Stimulated activated CD4-positive, alpha-beta T cell treated with anti-CD3 and anti-CD28 coated beads, Interleukin-1b, Interleukin-23, amount 100 ng/mL, for 24 hours (primary cell): ENCODE results near the gene TNK2.
"Not testable (repeated sequence)": the region's sequence is repeated elsewhere in the genome, so short reads cannot be mapped to it uniquely, and the experiment has no call there.

Experiments used
- DNase-seq, 4 experiments: peaks; one replicate each; pipeline ENCODE4 v3.0.0-alpha.2; 2020; ENCODE audit warnings: low read depth in 4 of 4, low spot score in 1 of 4

Gene TNK2

DNA sequence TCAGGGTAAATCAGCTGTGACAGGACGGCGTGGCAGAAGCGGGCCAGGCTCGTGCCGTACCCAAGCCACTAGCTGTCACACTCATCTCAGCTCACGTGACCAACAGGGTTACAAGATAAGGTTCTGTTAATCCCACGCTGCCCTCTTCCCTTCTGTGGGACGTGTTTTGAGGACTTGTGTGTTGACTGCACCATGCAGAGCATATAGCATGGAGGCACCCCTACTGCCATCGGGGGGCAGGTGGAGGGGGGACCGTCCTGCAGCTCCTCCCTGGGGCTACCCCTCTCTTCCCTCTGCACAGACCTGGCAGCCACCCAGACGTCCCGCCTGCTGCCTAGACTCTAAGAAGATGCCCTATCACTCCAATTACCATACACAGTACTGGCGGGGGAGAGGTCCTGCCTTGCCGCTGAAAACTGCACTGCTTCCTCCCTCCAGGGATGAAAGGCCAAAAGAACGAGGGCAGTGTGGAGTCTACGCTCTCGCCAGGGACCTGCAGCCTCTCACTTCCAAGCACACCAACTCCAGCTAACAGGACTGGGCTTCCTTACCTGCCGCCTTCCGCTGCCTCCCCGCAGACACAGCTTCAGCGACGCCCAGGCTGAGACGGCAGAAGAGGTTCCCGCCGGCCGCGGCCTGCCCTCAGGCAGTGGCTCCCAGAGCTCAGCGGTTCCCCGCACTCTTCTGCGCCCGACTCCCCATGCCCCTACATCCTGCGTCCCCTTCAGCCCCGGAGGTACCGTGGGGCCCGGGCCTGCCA is at the start of gene TNK2:
Gene TNK2, minus strand, starts transcription at position 618 of the 760 bp plus-strand sequence. CDS start 19,963 bp downstream, outside the sequence.
- peak in 1 of 4 experiments; percentile 24 for DNase-seq

GRCh38 chr3:195956577-195956976 is 48.2 kb upstream of the TNK2 start:
- DNase-seq = no peak

DNA sequence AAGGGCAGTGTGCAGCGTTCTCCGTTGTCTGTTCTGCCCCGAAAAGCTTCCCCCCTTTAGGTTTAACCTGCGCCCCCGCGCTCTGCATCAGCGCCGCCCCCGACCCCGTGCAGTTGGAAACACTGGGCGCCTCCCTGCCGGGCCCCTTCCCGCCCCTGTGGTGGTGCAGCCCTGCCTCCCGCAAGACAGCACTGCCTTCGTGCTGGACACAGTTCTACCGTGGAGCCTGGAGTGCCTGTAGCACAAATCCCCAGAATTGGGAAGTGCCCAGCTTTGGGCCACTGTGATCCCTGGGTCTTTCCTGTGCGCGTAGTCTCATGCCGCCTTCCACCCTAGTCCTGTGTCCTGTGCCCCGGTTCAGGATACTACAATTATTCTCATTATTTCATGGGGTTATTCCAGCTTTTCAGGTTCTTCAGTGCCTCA is 47.1 kb upstream of the TNK2 start:
- DNase-seq = peak in 1 of 4 experiments; percentile 27

- peak in 3 of 4 experiments; percentile 28 to 42 (median 32) for DNase-seq
Measured at GRCh38 chr3:195954752-195955119, 46.4 kb upstream of the TNK2 start.

DNA sequence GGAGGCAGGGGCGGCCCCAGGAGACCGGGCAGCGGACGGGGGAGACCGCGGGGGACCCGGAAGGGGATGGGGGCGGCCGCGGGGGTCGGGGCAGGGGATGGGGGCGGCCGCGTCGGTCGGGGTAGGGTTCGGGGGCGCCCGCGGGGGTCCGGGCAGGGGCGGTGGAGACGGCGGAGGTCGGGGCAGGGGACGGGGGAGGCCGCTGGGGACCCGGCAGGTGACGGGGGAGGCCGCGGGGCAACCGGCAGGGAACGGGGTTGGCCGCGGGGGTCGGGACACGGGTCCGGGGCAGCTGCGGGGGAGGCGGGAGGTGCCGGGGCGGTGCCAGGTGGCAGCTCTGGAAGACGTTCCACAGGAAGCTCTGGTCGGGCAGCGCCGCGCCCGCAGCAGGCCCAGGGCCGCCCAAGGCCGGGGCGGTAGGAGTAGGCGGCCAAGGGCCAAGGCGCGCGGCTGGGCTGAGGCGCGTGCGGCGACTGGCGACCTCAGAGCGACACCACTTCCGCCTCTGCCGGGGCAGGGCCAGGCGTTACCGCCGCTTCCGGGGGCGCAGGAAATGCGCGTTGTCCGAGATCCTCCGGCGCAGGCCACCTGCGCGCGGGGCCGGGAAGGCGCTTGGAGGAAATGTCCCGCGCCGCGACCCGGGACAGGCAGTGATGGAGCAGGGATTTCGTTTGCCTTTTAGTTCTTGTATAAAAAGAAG is 45.9 kb upstream of the TNK2 start:
- DNase-seq = peak in 3 of 4 experiments; percentile 49 to 71 (median 51)

DNA sequence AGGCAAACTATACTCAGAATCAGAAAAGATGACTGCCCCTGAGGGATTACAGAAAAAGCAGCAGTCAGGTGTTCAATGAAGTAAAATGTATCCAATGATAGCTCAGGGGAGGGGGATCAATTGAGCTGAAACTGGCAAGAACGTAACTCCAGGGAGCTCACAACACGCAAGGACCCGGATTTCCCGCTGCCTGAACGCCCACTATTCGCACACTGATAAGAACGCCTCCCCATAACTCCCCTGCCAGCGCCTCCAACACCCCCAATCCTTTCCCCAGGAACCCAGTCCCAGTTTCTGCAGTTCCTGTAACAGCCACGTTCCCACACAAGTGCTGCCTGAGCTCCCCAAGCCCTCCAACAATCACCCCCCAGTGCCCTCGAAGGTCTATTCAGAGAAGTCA is 44.2 kb upstream of the TNK2 start:
- DNase-seq = not testable (repeated sequence)

GRCh38 chr3:195951443-195952177 is 43.3 kb upstream of the TNK2 start:
- DNase-seq = not testable (repeated sequence)

DNA sequence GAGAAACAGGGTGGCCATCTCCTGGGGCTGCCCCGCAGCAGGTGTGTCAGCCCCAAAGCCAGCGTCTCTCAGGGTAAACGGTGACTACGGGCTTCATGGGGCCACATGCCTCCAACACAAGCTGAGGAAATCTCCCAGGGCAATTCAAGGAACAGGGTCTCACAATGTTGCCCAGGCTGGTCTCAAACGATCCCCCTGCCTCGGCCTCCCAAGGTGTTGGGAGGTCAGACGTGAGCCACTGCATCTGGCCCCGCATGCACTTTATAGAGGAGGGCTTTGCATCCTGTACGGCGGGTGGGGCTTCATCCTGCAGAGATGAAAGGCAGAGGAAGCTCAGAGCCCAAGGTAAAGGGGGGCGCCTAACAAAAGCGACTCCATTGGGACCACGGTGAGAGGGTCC is 42.4 kb upstream of the TNK2 start:
- DNase-seq = not testable (repeated sequence)

DNA sequence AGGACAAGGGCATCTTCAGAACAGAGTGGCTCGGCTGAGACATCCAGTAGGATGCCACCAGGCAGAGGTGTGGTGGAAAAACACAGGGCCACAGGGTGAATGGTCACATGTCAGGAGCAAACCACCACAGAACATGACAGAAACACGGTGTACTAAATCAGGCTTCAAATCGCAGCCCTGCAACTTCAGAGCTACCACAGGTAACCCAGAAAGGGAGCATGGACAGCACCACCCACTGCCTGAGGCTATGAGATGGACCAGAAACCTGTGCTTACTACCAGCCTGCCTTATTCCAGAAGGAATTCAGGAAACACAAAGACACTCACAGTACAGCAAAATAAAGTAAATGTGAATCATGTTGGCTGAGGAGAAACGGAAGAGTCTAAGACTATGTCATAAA is 41.8 kb upstream of the TNK2 start:
- DNase-seq = not testable (repeated sequence)

- not testable (repeated sequence) for DNase-seq
Measured at GRCh38 chr3:195946910-195947699, 38.8 kb upstream of the TNK2 start.

- DNase-seq = not testable (repeated sequence)
Measured at GRCh38 chr3:195941265-195941815, 33.0 kb upstream of the TNK2 start.

- DNase-seq = not testable (repeated sequence)
Measured at GRCh38 chr3:195940806-195941205, 32.5 kb upstream of the TNK2 start.

DNA sequence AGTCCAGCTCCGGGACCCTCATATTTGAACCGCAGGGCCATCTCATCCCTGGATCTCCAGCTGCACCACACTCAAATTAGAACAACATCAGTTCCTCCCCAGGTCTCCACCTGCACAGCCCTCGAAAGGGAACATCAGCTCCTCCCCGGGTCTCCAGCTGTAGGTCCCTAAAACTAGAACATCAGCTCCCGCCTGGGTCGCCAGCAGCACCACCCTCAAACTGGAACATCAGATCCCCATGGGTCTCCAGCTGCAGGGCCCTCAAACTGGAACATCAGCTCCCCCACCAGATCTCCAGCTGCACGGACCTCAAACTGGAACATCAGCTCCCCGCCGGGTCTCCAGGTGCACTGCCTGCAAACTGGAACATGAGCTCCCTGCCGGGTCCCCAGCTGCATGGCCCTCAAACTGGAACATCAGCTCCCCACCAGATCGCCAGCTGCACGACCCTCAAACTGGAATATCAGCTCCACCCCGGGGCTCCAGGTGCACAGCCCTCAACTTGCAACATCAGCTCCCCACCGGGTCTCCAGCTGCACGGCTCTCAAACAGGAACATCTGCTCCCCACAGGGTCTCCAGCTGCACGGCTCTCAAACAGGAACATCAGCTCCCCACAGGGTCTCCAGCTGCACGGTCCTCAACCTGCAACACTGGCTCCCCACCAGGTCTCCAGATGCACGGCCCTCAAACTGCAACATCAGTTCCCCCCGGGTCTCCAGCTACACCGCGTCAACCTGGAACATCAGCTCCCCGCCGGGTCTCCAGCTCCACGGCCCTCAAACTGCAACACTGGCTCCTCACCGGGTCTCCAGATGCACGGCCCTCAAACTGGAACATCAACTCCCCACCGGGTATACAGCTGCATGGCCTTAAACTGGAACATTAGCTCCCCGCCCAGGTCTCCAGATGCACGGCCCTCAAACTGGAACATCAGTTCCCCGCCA is 31.4 kb upstream of the TNK2 start:
- not testable (repeated sequence) for DNase-seq

DNA sequence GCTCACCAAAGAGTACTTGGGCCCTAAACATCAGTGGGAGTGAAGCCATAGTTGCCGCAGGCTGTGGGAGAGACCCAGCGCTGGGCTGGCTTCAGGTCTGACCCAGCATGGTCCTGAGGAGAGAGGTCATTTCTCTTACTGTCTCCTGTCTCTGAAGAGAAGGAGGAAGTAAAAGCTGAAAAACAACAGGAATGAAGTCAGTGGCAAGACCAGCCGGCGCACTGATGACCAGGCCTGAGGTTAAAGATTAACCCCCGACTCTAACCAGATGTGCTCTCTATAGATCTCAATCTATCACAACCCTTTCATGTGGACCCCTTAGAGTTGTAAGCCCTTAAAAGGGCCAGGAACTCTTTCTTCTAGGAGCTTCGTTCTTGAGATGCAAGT is 24.7 kb upstream of the TNK2 start:
- DNase-seq = not testable (repeated sequence)

DNA sequence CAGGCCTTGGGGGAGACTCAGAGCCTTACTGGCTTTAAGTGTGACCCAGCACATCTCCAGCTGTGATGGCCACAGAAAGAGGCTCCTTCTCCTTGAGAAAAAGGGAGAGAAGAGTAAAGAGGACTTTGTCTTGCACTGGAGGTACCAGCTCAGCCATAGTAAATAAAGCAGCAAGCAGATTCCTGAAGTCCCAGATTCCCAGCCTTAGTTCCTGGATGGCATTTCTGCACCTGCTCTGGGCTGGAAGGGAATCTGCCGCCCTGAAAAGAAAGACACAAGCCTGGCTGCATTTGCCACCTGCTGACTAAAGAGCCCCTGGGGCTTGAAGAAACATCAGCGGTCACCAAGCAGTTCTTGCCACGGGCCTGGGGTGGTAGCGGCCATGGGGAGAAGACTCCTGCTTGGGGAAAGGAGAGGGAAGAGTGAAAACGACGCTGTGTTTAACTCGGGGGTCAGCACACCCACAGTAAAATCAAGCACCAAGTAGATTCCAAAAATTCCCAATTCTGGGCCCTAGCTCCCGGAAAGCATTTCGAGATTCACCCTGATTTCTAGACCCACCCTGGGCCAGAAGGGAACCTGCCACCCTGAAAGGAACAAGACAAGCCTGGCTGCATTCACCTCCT is 24.2 kb upstream of the TNK2 start:
- no peak for DNase-seq

DNA sequence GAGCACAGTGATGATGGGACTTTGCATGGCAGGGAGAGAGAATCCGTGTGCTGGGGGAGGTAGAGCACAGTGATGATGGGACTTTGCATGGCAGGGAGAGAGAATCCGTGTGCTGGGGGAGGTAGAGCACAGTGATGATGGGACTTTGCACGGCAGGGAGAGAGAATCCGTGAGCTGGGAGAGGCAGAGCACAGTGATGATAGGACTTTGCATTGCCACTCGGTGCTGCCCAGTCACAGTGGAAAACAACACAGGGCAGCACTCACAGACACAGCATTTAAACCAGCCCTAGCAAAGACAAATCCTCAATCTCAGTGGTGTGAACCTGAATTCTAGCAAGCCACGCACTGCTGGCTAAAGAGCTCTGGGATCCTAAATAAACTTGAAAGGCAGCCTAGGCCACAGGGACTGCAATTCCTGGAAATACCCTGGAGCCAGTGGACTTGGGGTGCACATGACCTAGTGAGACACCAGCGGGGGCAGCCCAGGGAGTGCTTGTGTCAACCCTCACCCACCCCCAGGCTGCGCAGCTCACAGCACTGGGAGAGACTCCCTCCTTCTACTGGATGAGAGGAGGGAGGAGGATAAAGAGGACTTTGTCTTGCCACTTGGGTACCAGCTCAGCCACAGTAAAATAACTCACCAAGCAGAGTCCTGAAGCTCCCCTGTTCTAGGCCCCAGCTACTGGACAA is 23.4 kb upstream of the TNK2 start:
- DNase-seq = no peak

GRCh38 chr3:195929452-195929851 is 21.1 kb upstream of the TNK2 start:
- DNase-seq = no peak

- DNase-seq = no peak
Measured at GRCh38 chr3:195921334-195921791, 13.0 kb upstream of the TNK2 start.
